NCI-H2196 (cell line): ENCODE data around the gene SLC6A19.

Experiments
- DNase-seq: peaks from one replicate; lab custom pipeline; 2025; ENCODE audit not compliant: unreplicated experiment; lab: John Stamatoyannopoulos, UW

SLC6A19 gene

DNA sequence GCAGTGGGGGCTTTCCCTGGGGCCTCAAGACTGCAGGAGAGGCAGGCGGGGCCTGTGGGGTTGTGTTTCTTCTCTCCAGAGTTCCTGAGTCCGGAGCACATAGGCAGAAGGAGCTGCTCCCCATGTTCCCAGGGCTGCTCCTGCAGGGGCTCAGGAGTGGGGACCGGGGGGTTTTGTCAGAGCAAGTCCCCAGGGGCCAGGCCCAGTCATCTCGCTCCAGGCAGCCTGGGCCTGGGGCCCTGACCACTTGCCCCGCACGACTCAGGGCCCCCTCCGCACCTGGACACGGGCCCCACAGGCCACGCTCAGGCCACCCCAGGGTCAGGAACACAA lies 22.0 kb upstream of the SLC6A19 start:
- no peak for DNase-seq

DNA sequence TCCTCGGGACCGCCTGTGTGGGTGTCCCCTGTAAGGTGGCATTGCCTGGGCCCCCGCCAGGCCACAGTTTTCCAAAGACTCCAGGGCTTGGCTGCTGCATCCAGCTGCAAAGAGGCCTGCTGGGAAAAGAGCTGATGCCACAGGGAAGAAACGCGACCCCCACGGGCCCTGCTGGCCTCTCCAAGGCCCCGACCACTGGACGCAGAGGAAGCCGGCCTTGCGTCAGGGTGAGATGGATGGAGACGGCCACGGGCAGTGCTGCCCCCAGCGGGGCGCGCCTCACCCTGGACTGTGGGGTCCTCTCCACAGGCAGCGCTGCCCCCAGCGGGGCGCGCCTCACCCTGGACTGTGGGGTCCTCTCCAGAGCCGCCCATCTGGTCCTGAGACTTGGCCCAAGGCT lies 21.3 kb upstream of the SLC6A19 start:
- DNase-seq, result no peak

DNA sequence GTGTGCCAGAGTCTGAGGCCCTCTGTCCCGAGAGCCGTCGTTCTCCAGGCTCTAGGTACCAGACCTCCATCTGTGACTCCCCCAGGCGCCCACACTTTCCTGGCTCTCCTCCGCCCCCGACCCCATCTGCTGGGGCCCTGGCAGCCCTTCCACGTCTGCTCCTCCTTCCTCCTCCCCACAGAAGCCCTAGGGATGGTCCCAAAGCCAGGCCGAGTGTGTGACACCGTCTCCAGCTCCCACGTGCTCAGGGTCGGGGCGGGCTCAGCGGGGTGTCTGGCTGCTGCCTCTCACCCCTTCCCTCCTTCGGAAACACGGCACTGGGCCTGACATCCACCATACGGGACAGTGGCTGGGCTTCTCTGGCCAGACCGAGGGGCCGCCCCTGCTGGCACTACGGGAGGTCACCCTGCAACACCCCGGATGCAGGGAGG lies 20.5 kb upstream of the SLC6A19 start:
- no peak for DNase-seq

DNA sequence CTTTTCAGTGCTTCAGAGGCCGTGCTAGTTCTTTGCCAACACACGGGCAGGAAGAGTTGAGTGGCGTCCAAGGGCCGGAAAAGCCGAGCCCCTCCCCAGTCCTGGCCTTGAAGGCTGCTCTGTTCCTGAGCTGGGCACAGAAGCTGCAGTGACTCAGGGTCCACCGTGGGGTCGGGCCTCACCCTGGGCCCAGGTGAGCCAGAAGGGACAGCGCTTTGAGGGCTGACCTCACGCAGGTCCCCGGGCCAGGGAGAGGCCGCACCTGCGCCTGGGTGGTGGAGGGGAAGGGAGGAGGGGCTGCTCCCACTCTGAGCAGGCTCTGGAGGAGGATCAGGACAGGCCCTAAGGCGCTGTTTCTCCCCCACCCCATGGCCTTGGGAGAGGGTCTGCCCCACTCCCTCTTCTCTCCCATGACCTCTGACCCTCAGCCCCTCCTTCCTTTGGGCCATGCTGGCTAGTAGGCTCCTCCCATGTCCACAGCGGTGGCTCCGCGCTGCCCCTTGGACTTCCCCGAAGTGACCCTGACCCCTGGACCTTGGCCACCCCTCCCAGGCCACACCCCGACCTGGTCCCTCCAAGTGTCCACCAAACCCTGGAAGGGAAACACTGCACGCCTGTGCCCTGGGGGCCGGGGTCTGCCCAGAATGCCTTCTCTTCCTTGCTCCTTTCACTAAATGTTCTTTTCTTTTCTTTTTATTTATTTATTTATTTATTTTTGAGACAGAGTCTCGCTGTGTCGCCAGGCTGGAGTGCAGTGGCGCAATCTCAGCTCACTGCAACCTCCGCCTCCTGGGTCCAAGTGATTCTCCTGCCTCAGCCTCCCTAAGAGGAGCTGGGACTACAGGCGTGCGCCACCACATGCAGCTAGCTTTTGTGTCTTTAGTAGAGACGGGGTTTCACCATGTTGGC lies 19.7 kb upstream of the SLC6A19 start:
- no peak for DNase-seq

DNA sequence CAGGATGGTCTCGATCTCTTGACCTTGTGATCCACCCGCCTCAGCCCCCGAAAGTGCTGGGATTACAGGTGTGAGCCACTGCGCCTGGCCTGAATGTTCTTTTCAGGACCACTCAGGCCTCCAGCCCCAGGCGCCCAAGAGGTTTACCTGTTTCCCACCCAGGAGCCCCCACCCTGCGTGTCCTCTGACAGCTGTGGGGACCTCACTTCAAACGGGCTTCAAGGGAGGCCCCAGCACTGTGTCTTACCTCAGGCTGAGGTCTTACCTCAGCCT lies 19.1 kb upstream of the SLC6A19 start:
- DNase-seq, result no peak

DNA sequence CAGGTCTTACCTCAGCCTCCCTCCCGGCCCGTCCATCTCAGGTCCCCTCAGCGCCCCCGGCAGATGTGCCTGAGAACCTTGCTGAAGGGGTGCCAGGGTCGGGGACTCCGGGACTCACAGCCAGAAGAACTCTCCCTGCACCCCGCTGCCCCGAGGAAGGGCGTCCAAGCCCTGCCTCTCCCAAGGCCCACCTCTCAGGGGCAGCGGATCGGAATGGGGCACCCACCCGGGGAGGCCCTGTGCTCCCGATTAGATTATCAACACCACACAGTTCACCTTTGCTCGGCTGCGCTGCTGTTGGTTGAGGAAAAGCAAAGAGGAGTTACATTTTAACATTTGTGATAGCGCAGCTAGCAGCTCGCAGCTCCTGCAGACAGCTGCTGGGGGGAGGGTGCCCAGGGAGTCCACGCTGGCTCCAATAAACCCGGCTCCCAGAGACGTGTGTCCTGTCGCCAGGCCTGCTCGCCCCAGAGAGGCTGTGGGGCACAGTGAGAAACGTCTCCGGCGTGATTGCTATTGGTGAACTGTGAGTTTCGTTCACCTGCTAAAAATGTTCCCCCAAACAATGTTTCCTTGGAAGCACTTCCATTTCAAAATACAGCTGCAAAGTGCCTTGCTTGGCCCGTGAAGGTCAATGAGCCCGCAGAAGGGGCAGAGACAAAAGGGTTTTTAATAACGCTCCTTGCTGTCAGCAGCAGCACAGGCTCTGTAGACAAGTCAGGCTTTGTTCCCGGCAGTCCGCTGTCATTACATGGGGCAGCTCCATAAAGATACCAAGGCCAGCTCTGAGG lies 18.6 kb upstream of the SLC6A19 start:
- DNase-seq, result no peak

DNA sequence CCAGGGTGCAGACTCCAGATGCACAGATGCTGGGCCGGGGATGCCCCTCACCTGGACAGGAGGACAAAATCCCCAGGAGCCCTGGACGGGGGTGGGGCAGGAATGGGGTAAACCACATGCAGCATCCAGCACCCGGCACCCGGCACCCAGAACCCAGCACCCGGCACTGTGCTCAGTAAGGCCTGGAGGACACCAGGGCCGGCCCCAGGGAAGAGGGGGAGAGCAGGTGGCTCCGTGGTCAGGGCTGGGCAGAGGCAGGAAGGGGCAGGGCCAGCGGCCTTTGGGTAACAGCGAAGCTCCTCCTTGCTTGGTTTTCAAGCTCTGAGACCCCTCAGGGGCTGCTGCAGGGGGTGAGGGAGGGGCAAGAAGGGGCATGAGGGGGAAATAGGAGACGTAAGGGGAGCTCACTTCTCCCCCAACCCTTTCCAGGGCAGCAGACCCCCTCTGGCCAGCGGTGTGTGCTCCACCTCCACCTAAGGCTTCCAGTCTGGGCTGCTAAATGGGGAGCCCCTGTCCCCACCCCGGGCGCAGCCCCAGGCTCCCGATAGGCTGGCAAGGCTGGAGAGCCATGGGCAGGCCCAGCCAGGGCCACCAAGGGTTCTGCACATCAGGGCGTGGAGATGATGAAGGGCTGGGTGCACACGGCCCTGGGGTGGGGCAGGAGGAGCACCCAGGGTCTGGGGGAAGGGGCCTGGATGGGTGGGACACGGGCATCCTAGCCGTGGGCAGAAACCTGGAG lies 17.8 kb upstream of the SLC6A19 start:
- no peak for DNase-seq

DNA sequence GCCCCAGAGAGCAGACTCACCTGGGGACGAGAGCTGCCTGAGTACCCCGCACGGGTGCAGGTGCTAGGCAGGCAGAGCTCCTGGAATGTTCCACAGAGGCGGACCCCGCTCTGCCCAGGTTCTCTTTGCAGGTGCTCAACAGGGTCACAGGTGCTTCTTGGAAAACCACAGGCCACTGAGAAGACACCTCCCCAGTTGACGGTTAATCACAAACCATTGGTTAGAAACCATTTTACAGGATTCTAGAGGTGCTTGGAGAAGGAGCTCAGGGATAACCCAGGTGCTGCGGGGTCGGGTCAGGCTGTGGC lies 17.3 kb upstream of the SLC6A19 start:
- no peak for DNase-seq

DNA sequence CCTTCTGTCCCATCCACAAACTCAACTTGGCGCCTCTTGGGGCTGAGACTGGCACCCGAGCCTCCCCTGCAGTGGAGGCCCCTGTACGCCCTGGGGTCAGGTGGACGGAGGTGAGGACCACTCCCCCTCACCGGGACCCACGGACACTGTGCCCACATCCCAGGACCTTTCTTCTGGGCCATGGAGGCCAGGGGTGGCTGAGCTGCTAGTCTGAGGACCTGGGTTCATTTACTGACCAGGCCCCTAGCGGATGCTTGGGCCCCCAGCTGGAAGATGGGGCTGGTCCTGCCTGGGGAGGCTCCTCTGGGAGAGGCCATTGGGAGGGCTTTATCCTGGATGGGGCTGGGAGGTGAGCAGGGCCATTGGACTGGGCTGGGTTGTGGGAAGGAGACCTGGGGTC lies 16.9 kb upstream of the SLC6A19 start:
- no peak for DNase-seq

DNA sequence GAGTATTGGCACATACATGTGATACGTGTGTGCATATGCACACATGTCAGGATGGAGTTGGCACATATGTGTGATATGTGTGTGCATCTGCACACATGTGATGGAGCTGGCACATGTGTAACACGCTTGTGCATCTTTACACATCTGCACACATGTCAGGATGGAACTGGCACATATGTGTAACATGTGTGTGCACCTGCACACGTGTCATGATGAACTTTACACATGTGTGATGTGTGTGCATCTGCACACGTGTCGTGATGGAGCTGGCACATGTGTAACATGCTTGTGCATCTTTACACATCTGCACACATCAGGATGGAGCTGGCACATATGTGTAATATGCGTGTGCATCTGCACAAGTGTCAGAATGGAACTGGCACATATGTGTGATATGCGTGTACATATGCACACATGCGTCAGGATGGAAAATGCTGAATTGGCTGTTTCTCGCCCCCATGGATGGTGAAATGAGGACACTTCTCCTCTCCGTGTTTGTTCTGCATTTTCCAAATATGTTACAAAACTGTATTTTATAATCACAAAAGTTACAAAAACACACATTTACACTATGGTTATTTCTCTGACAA lies 16.3 kb upstream of the SLC6A19 start:
- DNase-seq, result no peak

DNA sequence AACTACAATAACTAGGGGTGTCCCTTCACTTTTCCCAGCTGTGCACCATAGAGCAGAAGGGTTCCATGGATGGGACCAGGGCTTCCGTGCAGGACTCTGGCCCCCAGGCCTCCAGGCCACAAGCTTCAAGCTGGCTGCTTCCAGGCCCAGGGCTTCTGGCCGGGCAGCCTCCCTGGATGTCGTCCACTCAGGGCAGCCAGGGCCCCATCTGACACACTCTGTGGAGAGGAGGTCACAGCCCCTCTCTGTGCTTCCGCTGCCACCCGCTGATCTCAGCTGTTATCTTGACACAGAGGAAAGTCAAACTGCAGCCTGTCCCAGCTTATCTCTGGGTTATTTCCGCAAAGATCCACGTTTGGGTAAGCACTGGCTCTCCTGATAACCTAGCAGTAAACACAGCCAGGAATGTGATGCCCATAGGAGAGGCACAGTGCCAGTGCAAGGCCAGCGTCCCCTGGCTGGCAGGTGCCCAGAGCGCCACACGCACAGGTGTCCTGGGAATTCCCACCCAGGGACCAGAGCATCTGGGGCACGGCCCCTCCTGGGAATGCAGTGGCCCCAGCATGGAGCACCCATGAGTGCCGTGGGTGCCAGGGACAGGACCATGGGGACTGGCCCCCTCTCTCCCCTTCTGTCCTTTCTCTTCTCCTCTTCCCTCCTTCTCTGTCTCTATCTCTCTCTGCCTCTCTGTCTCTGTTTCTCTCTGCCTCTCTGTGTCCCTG lies 15.6 kb upstream of the SLC6A19 start:
- DNase-seq, result no peak

DNA sequence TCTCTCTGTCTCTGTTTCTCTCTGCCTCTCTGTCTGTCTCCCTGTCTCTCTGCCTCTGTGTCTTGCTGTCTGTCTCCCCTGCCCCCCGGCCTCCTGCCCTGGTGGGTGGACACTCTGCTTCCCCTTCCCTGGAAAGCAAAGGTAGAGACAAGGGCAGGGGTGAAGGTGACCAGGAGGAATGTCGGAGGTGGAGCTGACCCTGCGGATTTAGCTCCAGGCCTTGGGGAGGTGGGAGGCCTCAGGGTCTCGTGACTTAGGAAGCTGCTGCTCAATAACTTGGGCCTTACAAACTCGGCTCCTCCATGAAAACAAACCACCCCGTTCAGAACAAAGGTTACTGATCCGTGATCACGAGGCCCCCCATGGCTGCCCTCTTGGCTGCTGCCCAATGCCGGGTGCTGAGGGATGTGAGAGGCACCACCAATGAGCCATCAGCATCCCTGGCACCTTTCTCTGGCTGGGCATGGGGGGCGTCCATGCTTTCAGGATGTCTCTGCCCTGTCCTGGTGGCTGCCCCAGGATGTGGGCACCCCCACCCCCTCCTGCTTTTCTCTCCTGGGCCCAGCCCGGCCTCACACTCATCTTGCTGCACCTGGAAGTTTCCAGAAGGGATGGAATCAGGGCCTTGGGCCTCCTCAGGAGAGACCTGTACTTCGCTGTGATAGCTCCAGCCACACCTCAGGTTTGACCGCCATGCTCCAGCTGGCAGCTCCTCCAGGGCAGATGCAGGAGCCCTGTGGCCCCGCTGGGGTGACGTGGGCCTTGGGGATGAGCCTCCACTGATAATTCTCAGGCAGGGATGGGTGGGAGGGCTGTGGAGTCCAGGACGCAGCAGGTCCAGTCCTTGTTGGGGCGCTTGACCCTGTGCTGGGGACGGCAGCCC lies 14.8 kb upstream of the SLC6A19 start:
- DNase-seq, result no peak

DNA sequence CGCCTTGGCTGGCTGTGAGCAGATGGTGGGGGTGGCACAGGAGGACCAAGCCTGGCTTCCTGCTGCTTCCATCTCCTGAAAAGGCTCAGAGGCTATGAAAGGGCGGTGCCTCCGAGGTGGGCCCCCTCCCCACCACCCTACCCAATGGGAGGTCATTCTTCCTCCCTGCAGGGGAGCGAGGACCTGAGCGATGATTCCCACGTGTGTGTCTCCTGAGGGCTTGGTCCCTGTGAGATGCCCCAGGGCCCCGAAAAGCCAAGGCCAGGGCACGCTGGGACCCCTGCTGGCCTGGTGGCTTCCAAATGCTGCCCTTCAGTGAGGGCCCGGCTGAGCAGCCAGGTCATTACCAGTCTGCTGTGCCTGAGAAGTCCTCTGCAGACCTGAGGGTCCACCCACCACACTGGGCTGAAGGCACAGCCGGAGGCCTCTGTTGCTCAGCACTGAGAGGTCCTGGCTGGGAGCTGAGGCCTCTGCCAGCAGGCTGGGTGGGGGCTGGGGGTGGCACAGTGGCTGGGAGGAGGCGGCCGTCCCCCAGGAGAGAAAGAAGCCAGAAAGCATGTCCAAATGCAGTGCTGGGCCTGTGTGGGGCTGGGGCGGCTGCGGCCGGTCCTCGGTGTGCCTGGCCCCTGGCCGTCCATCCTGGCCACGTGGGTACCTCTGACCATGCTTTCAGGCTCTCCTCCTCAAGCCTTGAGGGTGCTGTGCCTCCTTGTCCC lies 14.0 kb upstream of the SLC6A19 start:
- DNase-seq, result no peak

DNA sequence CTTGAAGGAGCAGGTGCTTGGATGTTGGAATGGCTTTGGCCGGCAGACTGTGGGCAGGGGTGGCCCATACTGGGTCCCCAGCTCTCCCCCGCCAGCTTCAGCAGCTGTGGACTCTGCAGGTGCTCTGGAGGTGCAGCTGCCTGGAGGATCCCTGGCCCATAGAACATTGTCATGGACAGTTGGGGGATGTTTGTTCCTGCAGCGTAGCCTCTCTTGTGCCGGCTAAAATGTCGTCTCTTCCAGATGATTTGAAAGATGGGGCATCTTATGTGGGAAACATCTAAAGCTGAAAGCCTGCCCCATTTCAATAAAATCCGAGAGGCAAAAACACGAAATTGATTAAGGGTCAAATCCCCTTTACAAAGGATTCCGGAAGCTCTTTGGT lies 13.5 kb upstream of the SLC6A19 start:
- no peak for DNase-seq

DNA sequence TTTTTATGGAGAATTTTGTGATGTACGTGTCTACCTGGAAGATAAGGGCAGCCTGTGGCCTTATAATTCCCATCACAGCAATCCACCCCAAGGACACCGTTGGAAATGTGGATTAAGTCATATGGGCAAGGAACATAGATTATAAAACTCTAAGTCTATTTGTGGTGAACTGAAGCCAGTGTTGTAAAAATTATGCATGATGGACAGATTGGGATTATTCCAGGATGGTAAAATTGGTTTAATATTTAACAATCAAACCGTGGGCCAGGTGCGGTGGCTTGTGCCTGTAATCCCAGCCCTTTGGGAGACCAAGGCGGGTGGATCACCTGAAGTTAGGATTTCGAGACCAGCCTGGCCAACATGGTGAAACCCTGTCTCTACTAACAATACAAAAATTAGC lies 12.9 kb upstream of the SLC6A19 start:
- no peak for DNase-seq

DNA sequence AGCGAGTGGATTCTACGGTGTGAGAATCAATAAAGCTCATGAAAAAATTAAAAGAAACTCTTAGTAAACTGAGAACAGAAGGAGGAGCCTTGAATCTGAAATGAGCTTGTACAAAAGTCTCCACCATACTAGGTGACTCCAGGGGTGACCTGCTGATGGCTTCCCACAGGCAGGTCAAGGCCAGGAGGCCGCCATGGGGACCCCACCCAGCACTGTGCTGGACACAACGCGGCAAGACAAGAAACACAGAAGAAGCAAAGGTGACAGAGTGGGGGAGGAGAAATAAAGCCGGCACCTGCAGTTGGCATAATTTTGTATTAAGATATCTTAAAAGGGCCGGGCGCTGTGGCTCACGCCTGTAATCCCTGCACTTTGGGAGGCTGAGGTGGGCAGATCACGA lies 12.1 kb upstream of the SLC6A19 start:
- DNase-seq, result no peak

DNA sequence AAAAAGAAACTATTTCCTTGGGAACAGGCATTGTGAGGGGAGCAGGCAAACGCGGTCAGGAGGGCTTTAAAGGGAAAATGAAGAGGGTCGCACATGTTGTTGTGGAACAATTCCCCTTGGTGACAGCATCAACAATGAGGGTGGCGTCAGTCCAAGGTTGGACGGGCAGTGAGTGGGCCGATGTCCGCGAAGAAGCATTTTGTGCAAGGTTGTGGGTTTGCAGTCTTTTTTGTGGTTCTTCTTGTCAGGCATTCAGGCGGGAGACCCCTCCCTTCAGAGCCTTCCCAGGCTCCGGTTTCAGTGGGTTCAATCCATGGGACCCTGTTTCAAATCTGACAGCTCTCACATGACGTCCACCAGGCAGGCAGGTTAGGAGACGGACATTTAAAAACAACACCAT lies 11.1 kb upstream of the SLC6A19 start:
- DNase-seq, result no peak

DNA sequence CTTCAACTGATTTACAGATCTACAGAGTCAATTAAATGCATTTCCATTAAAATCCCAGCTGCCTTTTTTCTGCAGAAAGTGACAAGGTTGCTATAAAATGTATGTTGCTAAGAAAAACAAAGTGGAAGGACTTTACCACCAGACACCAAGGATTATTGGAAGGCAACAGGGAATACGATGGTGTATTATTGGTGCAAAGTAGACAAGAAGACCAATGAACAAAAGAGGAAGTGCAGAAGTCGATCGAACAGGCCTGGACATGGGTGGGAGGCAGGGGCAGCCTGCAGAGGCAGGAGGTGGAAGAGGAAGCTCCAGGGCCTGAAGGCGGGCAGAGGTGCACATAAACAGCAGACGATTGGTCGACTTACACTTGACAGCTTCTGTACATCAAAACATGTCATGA lies 10.6 kb upstream of the SLC6A19 start:
- no peak for DNase-seq

DNA sequence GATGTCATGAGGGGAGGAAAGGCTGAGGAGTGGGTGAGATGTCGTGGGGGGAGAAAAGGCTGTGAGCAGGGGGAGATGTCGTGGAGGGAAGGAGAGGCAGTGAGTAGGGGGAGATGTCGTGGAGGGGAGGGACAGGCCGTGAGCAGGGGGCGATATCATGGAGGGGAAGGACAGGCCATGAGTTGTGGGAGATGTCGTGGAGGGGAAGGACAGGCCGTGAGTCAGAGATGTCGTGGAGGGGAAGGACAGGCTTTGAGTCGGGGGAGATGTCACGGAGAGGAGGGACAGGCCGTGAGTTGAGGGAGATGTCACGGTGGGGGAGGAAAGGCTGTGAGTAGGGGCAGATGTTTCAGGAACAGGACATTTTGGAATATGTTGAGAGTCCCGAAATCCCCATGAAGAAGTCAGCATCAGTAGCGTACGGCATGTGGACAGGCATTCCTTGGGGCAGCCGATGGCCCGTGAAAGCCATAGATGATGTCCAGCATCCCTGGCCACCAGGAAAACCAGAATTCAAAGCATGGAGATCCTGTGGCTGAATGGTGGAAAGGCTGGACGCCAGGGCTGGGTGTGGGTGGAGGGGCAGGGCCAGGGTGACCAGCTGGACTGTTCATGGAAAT lies 8.3 kb upstream of the SLC6A19 start:
- DNase-seq, result no peak
